GM21576 (cell line): ENCODE data around the gene USP36.
"Not testable (repeated sequence)": the region's sequence is repeated elsewhere in the genome, so short reads cannot be mapped to it uniquely, and the experiment has no call there.

Experiments used
- ATAC-seq: cut with Tn5 transposase; IDR thresholded peaks from one replicate; pipeline ENCODE4 v1.9.1; 2021; ENCODE audit warnings: mild to moderate bottlenecking, moderate library complexity; ENCODE audit not compliant: unreplicated experiment

Gene USP36

GRCh38 chr17:78794399-78794798 lies 46.2 kb downstream of the USP36 start:
- no peak for ATAC-seq

- no peak for ATAC-seq
Observed at GRCh38 chr17:78793968-78794367, 46.6 kb downstream of the USP36 start.

GRCh38 chr17:78793415-78793814 lies 47.2 kb downstream of the USP36 start:
- ATAC-seq: no peak

GRCh38 chr17:78791840-78792709 lies 48.5 kb downstream of the USP36 start:
- ATAC-seq: no peak

- no peak for ATAC-seq
Observed at GRCh38 chr17:78790552-78790951, 50.1 kb downstream of the USP36 start.

GRCh38 chr17:78789663-78790181 lies 50.9 kb downstream of the USP36 start:
- ATAC-seq: no peak

- ATAC-seq: no peak
Observed at GRCh38 chr17:78789149-78789662, 51.4 kb downstream of the USP36 start.

- ATAC-seq: no peak
Observed at GRCh38 chr17:78788451-78788850, 52.2 kb downstream of the USP36 start.

- no peak for ATAC-seq
Observed at GRCh38 chr17:78787444-78787843, 53.2 kb downstream of the USP36 start.

GRCh38 chr17:78785663-78786057 lies 55.0 kb downstream of the USP36 start:
- no peak for ATAC-seq

GRCh38 chr17:78785011-78785662 lies 55.5 kb downstream of the USP36 start:
- no peak for ATAC-seq

- ATAC-seq: no peak
Observed at GRCh38 chr17:78784352-78784751, 56.3 kb downstream of the USP36 start.

- ATAC-seq: no peak
Observed at GRCh38 chr17:78783711-78784324, 56.8 kb downstream of the USP36 start.

- ATAC-seq: peak; percentile 6
Observed at GRCh38 chr17:78781893-78782304, 58.7 kb downstream of the USP36 start, which contains the start of gene CYTH1. Gene CYTH1 (minus strand): TSS chr17:78782273. CDS start chr17:78782223, 50 bp downstream.

GRCh38 chr17:78781104-78781892 lies 59.3 kb downstream of the USP36 start:
- ATAC-seq: no peak

GRCh38 chr17:78780335-78780734 lies 60.3 kb downstream of the USP36 start:
- no peak for ATAC-seq

GRCh38 chr17:78779850-78780249 lies 60.8 kb downstream of the USP36 start:
- no peak for ATAC-seq

GRCh38 chr17:78779286-78779651 lies 61.3 kb downstream of the USP36 start:
- not testable (repeated sequence) for ATAC-seq

GRCh38 chr17:78777881-78778280 lies 62.7 kb downstream of the USP36 start:
- ATAC-seq: no peak

GRCh38 chr17:78774956-78775571 lies 65.5 kb downstream of the USP36 start:
- no peak for ATAC-seq
